WERI-Rb-1 (cell line): ENCODE results near the gene ARPC5L.

Source experiments
- DNase-seq: peaks from one replicate; pipeline ENCODE4 v3.0.0-alpha.2; 2020
- H3K27ac ChIP-seq: fragments of 250-450 bp; sonication (Bioruptor Pico); 2 replicates; pipeline ENCODE4 v1.5.1; 2020; ENCODE audit warnings: mild to moderate bottlenecking, moderate library complexity
- H3K27me3 ChIP-seq: fragments of 250-450 bp; sonication (Bioruptor Pico); 2 replicates; pipeline ENCODE4 v1.5.1; 2021; ENCODE audit warnings: mild to moderate bottlenecking, low read depth, moderate library complexity; ENCODE audit not compliant: insufficient read depth, severe bottlenecking
- H3K36me3 ChIP-seq: fragments of 250-450 bp; sonication (Bioruptor Pico); 2 replicates; pipeline ENCODE4 v1.5.1; 2020; ENCODE audit warnings: mild to moderate bottlenecking, moderate library complexity
- H3K4me3 ChIP-seq: 2 replicates; pipeline ENCODE4 v1.5.1; 2011; ENCODE audit warnings: low read depth, mild to moderate bottlenecking, control low read depth, low read length
- H3K9me3 ChIP-seq: fragments of 250-450 bp; sonication (Bioruptor Pico); 2 replicates; pipeline ENCODE4 v1.5.1; 2021; ENCODE audit warnings: mild to moderate bottlenecking, moderate library complexity; ENCODE audit not compliant: severe bottlenecking
- CTCF ChIP-seq: IDR thresholded peaks from 2 replicates; pipeline ENCODE4 v1.5.1; 2011; ENCODE audit warnings: low read depth, mild to moderate bottlenecking, control low read depth, inconsistent platforms, low read length

Gene ARPC5L

GRCh38 chr9:124897570-124898460 is 35.9 kb downstream of the ARPC5L start:
- DNase-seq: no peak
- no peak for TF ChIP-seq CTCF
- H3K36me3 ChIP-seq: peaks cover 18% of the 10 kb centered on the region

GRCh38 chr9:124899845-124900244 is 37.9 kb downstream of the ARPC5L start:
- no peak for DNase-seq
- Histone ChIP-seq H3K4me3 (no peak overlapping the region), H3K9me3 (peaks cover 2% of the 10 kb centered on the region), H3K36me3 (peaks cover 18% of the 10 kb centered on the region), H3K27me3 (no peaks in the 10 kb centered on the region), H3K27ac (no peak overlapping the region)
- no peak for TF ChIP-seq CTCF

More at GRCh38 chr9:124897570-124898460, 35.9 kb downstream of the ARPC5L start:
- no peak overlapping the region for H3K4me3 ChIP-seq
- H3K27ac ChIP-seq: no peak overlapping the region
- no peaks in the 10 kb centered on the region for H3K27me3 ChIP-seq
- peaks cover 2% of the 10 kb centered on the region for H3K9me3 ChIP-seq

GRCh38 chr9:124906966-124907365 is 45.0 kb downstream of the ARPC5L start:
- Histone ChIP-seq H3K27ac (no peak overlapping the region), H3K36me3 (peaks cover 23% of the 10 kb centered on the region), H3K27me3 (no peaks in the 10 kb centered on the region), H3K4me3 (no peak overlapping the region), H3K9me3 (no peaks in the 10 kb centered on the region)
- no peak for DNase-seq
- no peak for TF ChIP-seq CTCF

GRCh38 chr9:124908098-124908497 is 46.2 kb downstream of the ARPC5L start:
- H3K4me3 ChIP-seq: no peak overlapping the region
- no peak for DNase-seq
- H3K27me3 ChIP-seq: no peaks in the 10 kb centered on the region
- peaks cover 23% of the 10 kb centered on the region for H3K36me3 ChIP-seq
- H3K9me3 ChIP-seq: no peaks in the 10 kb centered on the region
- TF ChIP-seq CTCF: no peak
- no peak overlapping the region for H3K27ac ChIP-seq

- no peak overlapping the region; the same call in 1 of the 2 replicates for H3K27ac ChIP-seq
These were observed 49.8 kb downstream of the ARPC5L start for GRCh38 chr9:124911766-124912165.

More at GRCh38 chr9:124911766-124912165, 49.8 kb downstream of the ARPC5L start:
- no peak for TF ChIP-seq CTCF
- Histone ChIP-seq H3K36me3 (peaks cover 23% of the 10 kb centered on the region), H3K27me3 (no peaks in the 10 kb centered on the region), H3K4me3 (no peak overlapping the region), H3K9me3 (no peaks in the 10 kb centered on the region)
- DNase-seq: no peak
